Fibroblast of the aortic adventitia (primary cell): ENCODE data around the gene ARF6. TPM values are rescaled to one million over a fixed set of nuclear protein-coding genes. Genes with fewer than 3 reads are reported as not detected.
"Not testable (repeated sequence)": the region's sequence is repeated elsewhere in the genome, so short reads cannot be mapped to it uniquely, and the experiment has no call there.

Experiments used
- DNase-seq: peaks from one replicate; pipeline ENCODE4 v3.0.0-alpha.2; 2010; ENCODE audit warnings: low read depth
- H3K4me3 ChIP-seq: 2 replicates; pipeline ENCODE4 v1.5.1; 2011; ENCODE audit warnings: low read depth, mild to moderate bottlenecking, control low read depth, low read length, moderate library complexity
- total RNA-seq: library from RNA; depleted of rRNA; stranded (reverse); fragments of >200 nt; gene quantifications from 2 replicates; pipeline ENCODE4 v1.2.3, GENCODE V29; 2012; ENCODE audit warnings: low replicate concordance
- TF ChIP-seq, protein P1 (sequence below): IDR thresholded peaks from 2 replicates; pipeline ENCODE4 v1.5.1; 2011; ENCODE audit warnings: mild to moderate bottlenecking, low read length, control low read depth, inconsistent platforms; ENCODE audit not compliant: insufficient read depth

ARF6 gene
- total RNA-seq, 1 donor, result 101 TPM

DNA sequence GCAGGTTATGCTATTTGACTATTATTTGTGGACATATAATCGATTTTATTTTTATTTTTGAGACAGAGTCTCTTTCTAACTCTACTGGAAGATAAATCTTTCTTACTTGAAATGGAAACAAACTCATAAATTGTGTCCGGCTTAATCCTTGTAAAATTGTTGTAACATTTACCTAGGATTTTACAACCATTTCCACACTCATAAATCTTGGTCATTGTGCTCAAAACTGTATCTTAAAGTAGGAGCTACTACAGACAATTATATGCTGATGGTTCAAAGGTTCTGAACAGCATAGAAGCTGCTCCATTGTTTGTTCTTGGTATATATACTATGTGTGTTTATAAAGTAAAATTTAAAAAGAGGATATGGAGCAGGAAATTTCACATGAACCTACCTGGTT is 4.6 kb upstream of the ARF6 start:
- TF ChIP-seq, protein P1, sequence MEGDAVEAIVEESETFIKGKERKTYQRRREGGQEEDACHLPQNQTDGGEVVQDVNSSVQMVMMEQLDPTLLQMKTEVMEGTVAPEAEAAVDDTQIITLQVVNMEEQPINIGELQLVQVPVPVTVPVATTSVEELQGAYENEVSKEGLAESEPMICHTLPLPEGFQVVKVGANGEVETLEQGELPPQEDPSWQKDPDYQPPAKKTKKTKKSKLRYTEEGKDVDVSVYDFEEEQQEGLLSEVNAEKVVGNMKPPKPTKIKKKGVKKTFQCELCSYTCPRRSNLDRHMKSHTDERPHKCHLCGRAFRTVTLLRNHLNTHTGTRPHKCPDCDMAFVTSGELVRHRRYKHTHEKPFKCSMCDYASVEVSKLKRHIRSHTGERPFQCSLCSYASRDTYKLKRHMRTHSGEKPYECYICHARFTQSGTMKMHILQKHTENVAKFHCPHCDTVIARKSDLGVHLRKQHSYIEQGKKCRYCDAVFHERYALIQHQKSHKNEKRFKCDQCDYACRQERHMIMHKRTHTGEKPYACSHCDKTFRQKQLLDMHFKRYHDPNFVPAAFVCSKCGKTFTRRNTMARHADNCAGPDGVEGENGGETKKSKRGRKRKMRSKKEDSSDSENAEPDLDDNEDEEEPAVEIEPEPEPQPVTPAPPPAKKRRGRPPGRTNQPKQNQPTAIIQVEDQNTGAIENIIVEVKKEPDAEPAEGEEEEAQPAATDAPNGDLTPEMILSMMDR, result no peak
- no peak for DNase-seq
- H3K4me3 ChIP-seq, result no peak overlapping the region

DNA sequence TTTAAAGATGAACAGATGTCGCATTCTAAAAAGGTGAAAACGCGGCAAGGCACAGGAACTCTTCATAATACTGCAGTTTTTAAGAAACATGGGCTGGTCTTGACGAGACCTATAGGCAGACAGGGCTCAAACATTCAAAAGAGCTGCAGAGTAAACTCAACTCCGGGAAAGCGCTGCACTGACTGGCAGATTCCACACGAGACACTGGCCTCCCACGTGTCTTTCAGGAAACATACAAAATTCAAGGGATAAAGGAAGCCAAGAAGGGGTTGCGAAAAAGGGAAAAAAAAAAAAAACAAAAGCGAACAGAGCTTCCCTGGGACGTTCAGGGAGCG is 614 bp upstream of the ARF6 start:
- TF ChIP-seq, protein P1, result no peak
- peak overlapping the region; percentile 76 for H3K4me3 ChIP-seq
- peak; percentile 91 for DNase-seq

DNA sequence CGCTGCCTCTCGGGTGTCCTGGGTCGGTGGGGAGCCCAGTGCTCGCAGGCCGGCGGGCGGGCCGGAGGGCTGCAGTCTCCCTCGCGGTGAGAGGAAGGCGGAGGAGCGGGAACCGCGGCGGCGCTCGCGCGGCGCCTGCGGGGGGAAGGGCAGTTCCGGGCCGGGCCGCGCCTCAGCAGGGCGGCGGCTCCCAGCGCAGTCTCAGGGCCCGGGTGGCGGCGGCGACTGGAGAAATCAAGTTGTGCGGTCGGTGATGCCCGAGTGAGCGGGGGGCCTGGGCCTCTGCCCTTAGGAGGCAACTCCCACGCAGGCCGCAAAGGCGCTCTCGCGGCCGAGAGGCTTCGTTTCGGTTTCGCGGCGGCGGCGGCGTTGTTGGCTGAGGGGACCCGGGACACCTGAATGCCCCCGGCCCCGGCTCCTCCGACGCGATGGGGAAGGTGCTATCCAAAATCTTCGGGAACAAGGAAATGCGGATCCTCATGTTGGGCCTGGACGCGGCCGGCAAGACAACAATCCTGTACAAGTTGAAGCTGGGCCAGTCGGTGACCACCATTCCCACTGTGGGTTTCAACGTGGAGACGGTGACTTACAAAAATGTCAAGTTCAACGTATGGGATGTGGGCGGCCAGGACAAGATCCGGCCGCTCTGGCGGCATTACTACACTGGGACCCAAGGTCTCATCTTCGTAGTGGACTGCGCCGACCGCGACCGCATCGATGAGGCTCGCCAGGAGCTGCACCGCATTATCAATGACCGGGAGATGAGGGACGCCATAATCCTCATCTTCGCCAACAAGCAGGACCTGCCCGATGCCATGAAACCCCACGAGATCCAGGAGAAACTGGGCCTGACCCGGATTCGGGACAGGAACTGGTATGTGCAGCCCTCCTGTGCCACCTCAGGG is 679 bp downstream of the ARF6 start:
- TF ChIP-seq, protein P1, result no peak
- DNase-seq, result no peak
- H3K4me3 ChIP-seq, result peak overlapping the region; percentile 90

DNA sequence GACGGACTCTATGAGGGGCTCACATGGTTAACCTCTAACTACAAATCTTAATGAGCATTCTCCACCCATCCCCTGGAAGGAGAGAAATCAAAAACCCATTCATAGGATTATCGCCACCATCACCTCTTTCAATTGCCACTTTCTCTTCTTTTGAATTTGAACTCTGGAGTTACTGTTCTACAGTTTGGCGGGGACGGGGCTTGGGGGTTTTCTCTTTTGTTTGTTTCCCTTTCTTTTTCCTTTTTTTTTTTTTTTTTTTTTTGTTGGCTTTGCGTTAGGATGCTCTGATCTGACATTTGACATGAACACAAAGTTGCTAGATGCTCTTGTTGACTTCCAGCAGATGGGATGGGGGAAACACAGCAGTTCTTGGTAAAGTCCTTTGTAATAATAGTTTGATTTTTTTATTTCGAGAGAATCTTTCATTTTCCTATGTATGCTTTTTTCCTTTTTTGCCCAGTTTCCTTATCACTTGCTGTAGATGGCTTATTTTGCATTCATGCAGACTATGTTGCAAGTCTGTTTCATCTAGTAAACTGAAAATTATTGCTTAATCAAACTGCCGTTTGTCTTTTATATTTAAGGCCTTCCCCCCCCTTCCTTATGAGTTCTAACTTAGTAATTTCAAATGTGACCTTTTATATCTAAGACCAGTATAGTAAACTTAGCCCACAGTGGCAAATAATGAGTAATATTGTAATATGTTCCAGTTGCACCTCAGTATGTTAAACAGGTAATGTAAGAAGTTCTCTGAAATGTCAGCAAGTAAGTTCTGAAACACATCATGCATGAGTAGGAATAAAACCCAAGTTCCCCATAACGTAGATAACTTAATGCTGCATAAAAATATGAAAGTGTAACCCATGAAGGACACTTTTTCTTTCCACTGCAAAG is 1.6 kb downstream of the ARF6 start:
- DNase-seq, result not testable (repeated sequence)
- peak overlapping the region; percentile 90 for H3K4me3 ChIP-seq

DNA sequence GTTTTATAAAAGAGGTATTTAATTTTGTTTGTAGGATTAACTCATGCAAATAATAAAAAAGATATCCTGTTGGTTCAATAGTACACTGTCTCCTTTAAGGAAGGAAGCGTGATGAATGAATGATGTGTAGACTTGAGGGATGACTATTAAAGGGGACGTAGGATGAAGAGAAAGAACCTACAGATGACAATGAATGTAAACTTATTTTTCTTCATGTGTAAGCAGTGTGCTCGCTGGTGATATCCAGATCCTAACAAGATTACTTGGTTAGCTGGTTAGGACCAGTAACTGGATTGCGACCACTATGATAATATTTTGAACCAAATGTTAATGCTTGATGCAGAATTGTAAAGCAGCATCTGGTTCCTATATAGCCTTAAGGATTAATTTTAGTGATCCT is 2.6 kb downstream of the ARF6 start:
- H3K4me3 ChIP-seq, result peak overlapping the region; percentile 90
- TF ChIP-seq, protein P1, result no peak
- no peak for DNase-seq

DNA sequence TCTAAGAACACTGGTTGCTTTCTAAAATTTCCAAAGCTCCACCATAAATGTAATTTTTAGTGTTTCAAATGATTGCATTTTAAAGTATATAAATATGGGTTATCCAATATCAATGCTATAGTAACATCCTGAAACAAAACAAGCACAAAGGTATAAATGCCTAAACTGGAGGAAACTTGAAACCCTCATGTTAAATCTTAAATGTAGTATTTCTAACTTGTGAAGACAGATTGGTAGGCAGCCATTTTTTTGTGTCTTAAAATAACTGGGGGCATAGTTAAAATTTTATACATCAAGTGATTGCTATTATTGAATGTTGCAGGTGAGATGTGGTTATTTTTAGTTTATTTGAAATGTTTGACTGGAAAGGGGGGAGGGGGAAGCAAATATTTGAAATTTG is 3.4 kb downstream of the ARF6 start:
- DNase-seq, result not testable (repeated sequence)
- H3K4me3 ChIP-seq, result peak overlapping the region; percentile 90

DNA sequence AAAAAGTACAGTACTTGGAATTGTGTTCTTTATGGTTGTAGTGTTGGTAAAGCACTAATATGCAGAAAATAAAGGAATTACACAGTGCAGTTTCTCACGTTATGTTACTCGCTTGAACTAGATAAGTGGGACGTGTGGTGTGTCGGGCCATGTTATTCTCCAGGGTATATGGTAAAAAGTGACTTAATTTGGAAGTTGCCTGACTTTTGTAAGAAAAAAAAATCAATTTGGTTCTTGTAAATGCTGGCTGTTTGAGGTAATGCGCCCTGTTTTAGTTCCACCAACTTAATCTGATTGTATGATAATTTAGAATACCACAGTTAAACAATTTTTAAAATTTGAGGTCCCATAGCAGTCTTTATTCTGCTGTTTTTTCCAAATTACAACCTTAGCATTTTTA is 4.1 kb downstream of the ARF6 start:
- DNase-seq, result no peak
- peak overlapping the region; percentile 90 for H3K4me3 ChIP-seq
- TF ChIP-seq, protein P1, result no peak
